GM12891 (cell line): ENCODE data around the gene RALB.

Experiments
- POLR2A ChIP-seq: IDR thresholded peaks from 2 replicates; pipeline ENCODE4 v1.6.1; 2011; ENCODE audit warnings: low read depth, low read length, control low read depth
- POLR2AphosphoS5 ChIP-seq: IDR thresholded peaks from 2 replicates; pipeline ENCODE4 v1.6.1; 2011; ENCODE audit warnings: low read depth, low read length, control low read depth

GRCh38 chr2:120218181-120218580 lies 34.5 kb upstream of the RALB start:
- no peak for TF ChIP-seq POLR2A
- TF ChIP-seq POLR2AphosphoS5 = no peak
